Measurements from ENCODE around the gene WT1. TPM values are rescaled to one million over a fixed set of nuclear protein-coding genes. Genes with fewer than 3 reads are reported as not detected.

Gene WT1
- total RNA-seq, 2 experiments from 2014 or later, result not detected

DNA sequence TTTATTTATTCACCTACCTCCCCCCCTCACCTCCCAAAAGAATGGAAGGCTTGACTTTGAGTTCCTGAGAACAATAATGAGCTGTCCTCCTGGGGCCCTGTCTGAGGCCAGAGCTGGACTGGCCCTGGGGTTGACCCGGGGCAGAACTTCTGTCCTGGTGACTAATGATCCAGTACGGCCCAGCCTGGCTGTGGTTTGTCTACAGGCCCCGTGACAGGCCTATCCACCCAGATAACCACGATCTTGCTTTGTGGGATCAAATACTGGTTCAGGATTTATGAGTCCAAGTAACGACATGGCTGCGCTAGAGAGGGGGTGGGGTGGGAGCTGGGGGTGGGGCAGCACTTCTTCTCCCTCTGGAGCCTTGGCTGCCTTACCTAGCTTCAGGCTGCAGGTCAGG is 81.5 kb downstream of the WT1 start:
- Mint-ChIP-seq H3K27me3 (peaks cover 8% of the 10 kb centered on the region), H3K27ac (no peak overlapping the region), H3K36me3 (ENCODE audit: low read depth) (no peaks in the 10 kb centered on the region), H3K4me1 (ENCODE audit: low read depth) (no peaks in the 10 kb centered on the region), H3K4me3 (no peak overlapping the region), H3K9me3 (no peaks in the 10 kb centered on the region)
- TF ChIP-seq, protein P1, sequence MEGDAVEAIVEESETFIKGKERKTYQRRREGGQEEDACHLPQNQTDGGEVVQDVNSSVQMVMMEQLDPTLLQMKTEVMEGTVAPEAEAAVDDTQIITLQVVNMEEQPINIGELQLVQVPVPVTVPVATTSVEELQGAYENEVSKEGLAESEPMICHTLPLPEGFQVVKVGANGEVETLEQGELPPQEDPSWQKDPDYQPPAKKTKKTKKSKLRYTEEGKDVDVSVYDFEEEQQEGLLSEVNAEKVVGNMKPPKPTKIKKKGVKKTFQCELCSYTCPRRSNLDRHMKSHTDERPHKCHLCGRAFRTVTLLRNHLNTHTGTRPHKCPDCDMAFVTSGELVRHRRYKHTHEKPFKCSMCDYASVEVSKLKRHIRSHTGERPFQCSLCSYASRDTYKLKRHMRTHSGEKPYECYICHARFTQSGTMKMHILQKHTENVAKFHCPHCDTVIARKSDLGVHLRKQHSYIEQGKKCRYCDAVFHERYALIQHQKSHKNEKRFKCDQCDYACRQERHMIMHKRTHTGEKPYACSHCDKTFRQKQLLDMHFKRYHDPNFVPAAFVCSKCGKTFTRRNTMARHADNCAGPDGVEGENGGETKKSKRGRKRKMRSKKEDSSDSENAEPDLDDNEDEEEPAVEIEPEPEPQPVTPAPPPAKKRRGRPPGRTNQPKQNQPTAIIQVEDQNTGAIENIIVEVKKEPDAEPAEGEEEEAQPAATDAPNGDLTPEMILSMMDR (IDR thresholded peaks at IDR 0.05), result no peak
- DNase-seq (no peak), ATAC-seq (no peak)
- ChIA-PET POLR2A (no interaction called here), CTCF (interaction anchor here (1.0 kb wide), 1 partner anchor 31 kb away, joined by 3 read pairs; no protein-coding TSS in a partner anchor)
- intact Hi-C loops (cut with micrococcal nuclease), result no loop called here

DNA sequence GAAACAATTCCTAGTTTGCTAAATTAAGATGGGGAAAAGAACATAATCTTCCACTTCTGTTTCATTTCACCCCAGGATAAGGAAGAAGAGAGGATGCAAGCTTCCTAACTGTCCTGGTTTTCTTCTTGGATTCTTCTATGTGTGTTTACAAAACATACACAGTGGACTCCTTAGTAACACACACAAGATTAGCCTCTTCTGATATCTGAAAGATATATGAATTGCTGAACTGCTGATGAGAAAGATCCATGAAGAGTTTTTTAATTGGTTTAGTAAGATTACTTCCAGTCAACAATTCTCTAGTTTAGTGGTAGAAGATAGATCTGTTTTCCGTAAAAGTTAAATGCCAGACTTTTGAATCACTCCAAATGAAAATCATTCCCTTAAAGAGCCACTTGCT is 86.8 kb downstream of the WT1 start:
- Mint-ChIP-seq H3K9me3 (no peaks in the 10 kb centered on the region), H3K36me3 (ENCODE audit: low read depth) (no peaks in the 10 kb centered on the region), H3K4me1 (ENCODE audit: low read depth) (peaks cover 4% of the 10 kb centered on the region), H3K27me3 (peaks cover 7% of the 10 kb centered on the region), H3K4me3 (no peak overlapping the region), H3K27ac (no peak overlapping the region)
- TF ChIP-seq, protein P1 (IDR thresholded peaks at IDR 0.05), result no peak
- intact Hi-C loops (cut with micrococcal nuclease), result no loop called here
- ATAC-seq, result no peak
- DNase-seq, result no peak
- ChIA-PET CTCF (no interaction called here), POLR2A (interaction anchor here (0.9 kb wide), 1 partner anchor 73 kb away, joined by 3 read pairs; no protein-coding TSS in a partner anchor)

- POLR2A ChIA-PET, result no interaction called here
- intact Hi-C loops (cut with micrococcal nuclease), result no loop called here
- DNase-seq (no peak), ATAC-seq (no peak)
- Mint-ChIP-seq H3K36me3 (ENCODE audit: low read depth) (no peaks in the 10 kb centered on the region), H3K27me3 (peaks cover 4% of the 10 kb centered on the region), H3K9me3 (no peaks in the 10 kb centered on the region), H3K4me1 (ENCODE audit: low read depth) (peaks cover 8% of the 10 kb centered on the region), H3K27ac (no peak overlapping the region), H3K4me3 (no peak overlapping the region)
- TF ChIP-seq, protein P1 (IDR thresholded peaks at IDR 0.05), result no peak
- CTCF ChIA-PET, result no interaction called here
Observed at GRCh38 chr11:32344946-32345345, 90.4 kb downstream of the WT1 start.

DNA sequence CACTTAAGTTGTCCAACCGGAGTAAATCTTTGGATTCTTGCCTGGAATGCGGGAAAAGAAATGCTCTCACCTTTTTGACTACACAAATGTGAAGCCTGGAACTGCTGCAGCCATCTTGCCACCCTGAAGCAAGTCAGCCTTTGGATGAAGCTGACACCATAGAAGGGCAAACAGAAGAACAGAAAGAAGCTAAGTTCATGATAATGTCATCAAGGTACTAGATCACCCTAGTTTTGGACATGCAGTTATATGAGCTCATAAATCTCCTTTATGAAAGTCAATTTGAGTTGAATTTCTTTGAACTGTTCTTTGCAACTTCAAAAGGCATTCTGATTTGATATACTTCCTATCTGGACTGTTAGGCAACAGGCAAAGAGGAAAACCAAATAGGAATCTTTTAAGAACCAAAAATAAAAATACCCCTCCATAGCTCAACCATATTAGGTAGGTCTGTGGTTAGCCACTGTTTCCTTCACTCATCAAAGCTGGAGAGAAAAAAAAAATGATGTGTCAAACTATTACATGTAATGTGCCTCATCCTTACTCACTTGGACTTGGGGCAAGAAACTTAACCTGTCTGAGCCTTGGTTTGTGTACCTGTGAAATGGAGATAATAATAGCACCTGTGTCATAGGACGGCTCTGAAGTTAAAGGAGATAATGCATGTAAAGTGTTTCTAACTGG is 91.9 kb downstream of the WT1 start:
- DNase-seq, result no peak
- CTCF ChIA-PET, result interaction anchor here (1.0 to 2.3 kb wide), 3 partner anchors 9 to 32 kb away, joined by 3 to 11 read pairs (median 5); no protein-coding TSS in a partner anchor
- Mint-ChIP-seq H3K4me1 (ENCODE audit: low read depth) (peaks cover 8% of the 10 kb centered on the region), H3K4me3 (no peak overlapping the region), H3K36me3 (ENCODE audit: low read depth) (no peaks in the 10 kb centered on the region), H3K9me3 (no peaks in the 10 kb centered on the region), H3K27me3 (peaks cover 3% of the 10 kb centered on the region), H3K27ac (no peak overlapping the region)
- TF ChIP-seq, protein P1 (IDR thresholded peaks at IDR 0.05), result no peak
- POLR2A ChIA-PET, result no interaction called here
- intact Hi-C loops (cut with micrococcal nuclease), result no loop called here
- peak; percentile 71 for ATAC-seq

Measured in activated CD8-positive, alpha-beta T cell treated with anti-CD3 and anti-CD28 coated beads for 36 hours (primary cell).